NOMO-1 treated with DMSO at 0.1 percent for 48 hours (cell line): ENCODE data around the gene MINK1.

Experiments used
- DNase-seq: peaks from one replicate; lab custom pipeline; 2025; ENCODE audit not compliant: unreplicated experiment; lab: John Stamatoyannopoulos, UW

MINK1 gene

DNA sequence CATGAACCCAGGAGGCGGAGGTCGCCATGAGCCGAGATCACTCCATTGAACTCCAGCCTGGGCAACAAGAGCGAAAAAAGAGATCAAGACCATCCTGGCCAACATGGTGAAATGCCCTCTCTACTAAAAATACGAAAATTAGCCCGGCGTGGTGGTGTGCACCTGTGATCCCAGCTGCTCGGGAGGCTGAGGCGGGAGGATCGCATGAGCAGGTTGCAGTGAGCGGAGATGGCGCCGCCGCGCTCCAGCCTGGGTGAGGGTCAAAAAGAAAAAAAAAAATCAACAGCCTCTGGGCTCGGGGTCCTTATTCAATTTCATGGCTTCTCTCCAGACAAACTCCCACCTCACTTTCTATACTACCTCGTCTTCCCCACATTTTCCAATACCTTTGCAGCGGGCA is 95.7 kb downstream of the MINK1 start:
- no peak for DNase-seq

DNA sequence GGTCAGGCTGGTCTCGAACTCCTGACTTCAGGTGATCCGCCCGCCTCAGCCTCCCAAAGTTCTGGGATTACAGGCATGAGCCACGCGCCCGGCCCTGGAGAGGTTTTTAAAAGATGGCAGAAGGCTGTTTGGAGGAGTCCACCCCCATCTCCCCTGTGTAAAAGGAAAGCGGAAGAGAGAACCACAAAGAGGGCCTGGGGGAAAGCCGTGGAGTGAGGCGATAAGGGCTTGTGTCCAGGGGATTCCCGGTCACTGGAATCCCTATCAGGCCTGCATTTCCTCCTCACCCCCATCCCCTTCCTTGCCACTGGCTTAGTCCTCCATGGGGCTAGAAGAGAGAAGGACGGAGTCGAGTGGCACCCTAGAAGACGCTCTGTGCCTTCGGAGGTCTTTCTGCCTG is 98.8 kb downstream of the MINK1 start, which contains the start of gene GP1BA:
Gene GP1BA, plus strand, starts transcription at position 315 of the 400 bp plus-strand sequence. CDS start 328 bp downstream, outside the sequence.
- DNase-seq, result no peak

DNA sequence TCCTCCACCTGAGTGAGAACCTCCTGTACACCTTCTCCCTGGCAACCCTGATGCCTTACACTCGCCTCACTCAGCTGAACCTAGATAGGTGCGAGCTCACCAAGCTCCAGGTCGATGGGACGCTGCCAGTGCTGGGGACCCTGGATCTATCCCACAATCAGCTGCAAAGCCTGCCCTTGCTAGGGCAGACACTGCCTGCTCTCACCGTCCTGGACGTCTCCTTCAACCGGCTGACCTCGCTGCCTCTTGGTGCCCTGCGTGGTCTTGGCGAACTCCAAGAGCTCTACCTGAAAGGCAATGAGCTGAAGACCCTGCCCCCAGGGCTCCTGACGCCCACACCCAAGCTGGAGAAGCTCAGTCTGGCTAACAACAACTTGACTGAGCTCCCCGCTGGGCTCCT is 99.6 kb downstream of the MINK1 start:
- DNase-seq, result no peak

DNA sequence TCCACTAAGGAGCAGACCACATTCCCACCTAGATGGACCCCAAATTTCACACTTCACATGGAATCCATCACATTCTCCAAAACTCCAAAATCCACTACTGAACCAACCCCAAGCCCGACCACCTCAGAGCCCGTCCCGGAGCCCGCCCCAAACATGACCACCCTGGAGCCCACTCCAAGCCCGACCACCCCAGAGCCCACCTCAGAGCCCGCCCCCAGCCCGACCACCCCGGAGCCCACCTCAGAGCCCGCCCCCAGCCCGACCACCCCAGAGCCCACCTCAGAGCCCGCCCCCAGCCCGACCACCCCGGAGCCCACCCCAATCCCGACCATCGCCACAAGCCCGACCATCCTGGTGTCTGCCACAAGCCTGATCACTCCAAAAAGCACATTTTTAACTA is 100.5 kb downstream of the MINK1 start:
- no peak for DNase-seq

GRCh38 chr17:4934173-4934979 is 101.2 kb downstream of the MINK1 start:
- DNase-seq, result peak; percentile 55

DNA sequence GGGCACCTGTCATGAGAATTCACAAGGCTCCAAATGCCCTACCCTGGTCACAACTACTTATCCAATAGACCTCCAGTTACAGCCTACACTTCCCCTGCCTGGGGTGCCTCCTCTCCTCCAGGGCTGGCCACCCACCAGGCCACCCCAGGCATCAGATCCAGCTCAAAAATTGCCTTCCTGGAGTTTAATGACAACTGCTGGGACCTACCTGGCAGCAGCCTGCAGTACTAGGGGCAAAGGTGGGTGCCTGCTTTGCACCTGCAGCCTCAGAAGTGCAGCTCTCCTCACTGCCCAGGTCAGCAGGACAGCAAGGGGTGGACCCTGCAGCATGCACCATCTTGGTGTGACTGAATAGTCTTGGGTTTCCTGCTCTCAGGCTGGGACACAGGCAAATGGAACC is 102.5 kb downstream of the MINK1 start:
- no peak for DNase-seq

DNA sequence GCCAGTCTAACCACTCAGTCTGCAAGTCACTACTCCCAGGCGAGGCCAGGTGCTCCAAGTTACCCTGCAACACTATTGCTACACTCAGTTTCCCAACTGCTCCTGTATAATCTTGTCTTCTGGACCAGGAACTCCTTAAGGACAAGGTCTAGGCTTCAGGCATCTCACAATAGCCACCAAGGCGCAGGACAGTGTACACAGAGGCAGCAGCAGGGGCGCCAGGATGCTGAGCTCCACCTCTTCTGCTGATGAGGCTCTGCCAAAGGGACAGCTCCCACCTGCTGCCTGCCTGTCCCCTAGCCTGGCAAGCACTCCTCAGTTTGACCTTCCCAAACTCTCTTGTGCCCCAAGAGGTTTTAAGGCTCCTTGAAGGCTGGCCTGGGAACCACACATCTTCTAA is 103.3 kb downstream of the MINK1 start:
- no peak for DNase-seq

DNA sequence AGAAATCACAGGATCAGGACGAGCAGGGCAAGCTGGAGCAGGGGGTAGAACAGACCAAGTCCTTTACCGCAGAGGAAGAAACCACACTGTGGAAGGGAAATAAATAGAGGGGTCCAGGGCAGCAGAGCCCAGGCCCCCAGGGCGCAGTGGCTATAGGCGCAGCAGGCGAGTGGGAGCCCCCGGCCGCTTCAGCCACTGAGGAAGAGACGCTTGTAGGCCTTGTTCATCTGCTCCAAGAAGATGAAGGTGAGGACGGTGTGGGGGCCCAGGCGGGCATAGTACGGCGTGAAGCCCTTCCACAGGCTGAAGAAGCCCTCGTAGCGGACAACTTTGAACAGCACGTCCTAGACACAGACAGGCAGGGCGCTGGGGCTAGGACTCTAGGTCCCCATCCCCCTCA is 104.4 kb downstream of the MINK1 start:
- DNase-seq, result no peak

DNA sequence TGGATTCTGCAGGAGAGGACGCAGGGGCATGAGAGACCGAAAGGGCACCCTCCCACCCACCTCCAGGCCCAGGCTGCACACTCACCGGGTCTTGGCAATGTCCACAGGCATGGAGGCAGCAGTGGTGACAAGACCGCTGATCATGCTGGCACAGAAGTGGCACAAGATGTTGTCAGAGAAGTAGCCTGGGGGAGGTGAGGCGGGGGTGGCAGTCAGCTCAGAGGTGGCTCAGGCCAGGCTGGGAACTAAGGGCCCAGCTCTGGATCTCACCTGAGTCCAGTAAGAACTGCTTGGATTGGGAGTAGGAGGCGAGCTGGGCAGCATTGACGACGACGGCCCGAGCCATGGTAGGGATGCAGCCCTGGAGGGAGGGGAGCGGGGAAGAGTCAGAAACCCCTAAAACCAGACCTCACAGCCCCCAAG is 104.9 kb downstream of the MINK1 start:
- DNase-seq, result no peak

GRCh38 chr17:4938688-4939545 is 105.8 kb downstream of the MINK1 start:
- DNase-seq, result peak; percentile 20

DNA sequence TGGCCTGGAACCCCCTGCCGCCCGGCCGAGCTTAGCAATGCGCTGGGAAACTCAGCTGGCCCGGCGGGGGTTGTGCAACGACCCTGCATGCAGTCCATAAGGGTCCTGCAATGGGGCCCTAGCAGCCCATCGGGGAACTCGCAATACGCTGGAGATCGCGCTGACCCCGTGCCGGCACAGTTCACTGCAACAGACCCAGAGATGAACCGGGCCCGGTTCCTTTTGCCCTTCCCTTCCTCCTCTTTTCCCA is 106.3 kb downstream of the MINK1 start:
- DNase-seq, result no peak

DNA sequence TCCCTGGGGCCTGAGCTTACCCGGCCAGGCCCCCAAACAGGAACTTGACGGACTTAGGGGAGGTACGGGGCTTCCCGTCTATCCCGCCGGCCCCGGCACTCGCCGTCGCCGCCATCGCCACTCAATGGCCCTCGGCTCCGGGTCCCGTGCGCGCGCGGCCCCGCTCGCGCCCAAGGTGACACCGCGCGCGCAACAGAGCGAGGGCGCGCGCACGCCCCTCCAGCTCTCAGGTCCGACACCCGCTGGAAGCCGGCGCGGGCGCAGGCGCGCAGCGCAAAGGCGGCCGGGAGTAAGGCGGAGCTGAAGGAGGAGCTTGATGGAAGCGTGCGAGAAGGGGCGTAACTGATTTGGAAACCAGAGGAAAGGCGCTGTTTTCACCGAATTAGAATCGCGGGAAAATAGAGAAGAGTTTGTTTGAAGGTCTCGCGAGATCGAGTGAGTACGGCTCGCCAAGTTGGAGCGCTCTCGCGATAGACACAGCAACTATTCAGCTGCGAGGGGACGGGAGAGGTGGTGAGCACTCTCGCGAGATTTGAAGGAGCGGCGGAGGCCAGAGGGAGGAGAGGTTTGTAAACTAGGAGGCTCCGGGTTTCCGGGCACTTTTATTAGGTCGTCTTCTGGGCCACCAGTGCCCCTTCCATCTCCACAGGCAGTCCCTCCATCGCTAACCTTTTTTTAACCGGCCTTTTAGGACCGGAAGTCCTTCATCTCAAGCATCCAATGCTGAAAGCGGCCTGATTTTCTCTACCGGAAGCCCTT is 106.8 kb downstream of the MINK1 start, which contains the start of the genes RNF167 and SLC25A11:
Gene RNF167, plus strand, starts transcription at position 473 of the 759 bp plus-strand sequence. CDS start 642 bp downstream, outside the sequence.
Gene SLC25A11, minus strand, starts transcription at position 251 of the 759 bp plus-strand sequence. Its CDS starts 136 bp downstream, at position 115.
- DNase-seq, result peak; percentile 100

GRCh38 chr17:4940555-4941318 is 107.6 kb downstream of the MINK1 start:
- DNase-seq, result no peak

- no peak for DNase-seq
Measured at GRCh38 chr17:4941319-4941610, 108.1 kb downstream of the MINK1 start.

- no peak for DNase-seq
Measured at GRCh38 chr17:4942760-4943508, 109.8 kb downstream of the MINK1 start.

DNA sequence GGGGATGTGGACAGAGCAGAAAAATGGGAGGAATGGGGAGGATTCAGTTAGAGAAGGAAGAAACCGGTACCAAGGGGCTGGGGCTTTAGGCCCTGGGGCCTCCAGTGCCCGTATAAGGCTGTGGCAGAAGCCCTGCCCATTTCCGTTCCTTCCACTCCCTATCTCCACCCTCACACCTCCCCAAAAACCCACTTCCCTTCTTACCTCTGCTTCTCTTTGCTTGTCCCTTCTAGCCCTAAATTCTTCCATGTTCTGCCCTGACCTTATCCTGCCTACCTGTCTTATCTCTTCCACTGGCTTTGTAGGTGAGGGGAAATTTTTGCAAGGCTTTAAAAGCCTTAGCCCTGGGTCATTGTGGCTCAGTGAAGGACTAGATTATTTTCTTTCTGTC is 111.0 kb downstream of the MINK1 start:
- DNase-seq, result peak; percentile 84

GRCh38 chr17:4944554-4945175 is 111.5 kb downstream of the MINK1 start:
- DNase-seq, result no peak

- peak; percentile 75 for DNase-seq
Measured at GRCh38 chr17:4945176-4945943, 112.2 kb downstream of the MINK1 start.

DNA sequence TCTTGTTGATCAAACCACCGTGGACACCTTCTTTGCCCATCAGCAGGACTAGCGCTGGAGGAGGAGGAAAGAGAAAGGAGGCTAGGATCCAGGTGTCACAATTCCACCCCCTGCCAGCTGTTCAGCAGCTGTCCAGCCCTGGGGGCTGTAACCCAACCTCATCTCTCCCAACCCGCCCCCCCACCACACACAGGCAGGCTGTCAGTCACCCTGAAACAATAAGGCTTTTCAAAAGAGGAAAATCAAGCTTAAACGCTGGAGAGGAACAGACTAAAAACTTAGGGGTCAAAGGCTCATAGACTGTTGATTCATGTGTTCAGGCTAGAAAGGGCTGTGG is 112.8 kb downstream of the MINK1 start:
- no peak for DNase-seq
